Adrenal gland (tissue), 5 donors: ENCODE data around the gene ETFBKMT.

Experiments
- POLR2A ChIP-seq, 2 donors: fragments of 450-650 bp; IDR thresholded peaks; one replicate each; pipeline ENCODE4 v1.6.1; 2017; ENCODE audit warnings: antibody characterized with exemption in 2 of 2, mild to moderate bottlenecking in 2 of 2, moderate library complexity in 1 of 2
- TF ChIP-seq, protein P1 (sequence below), 6 experiments: fragments of 450-650 bp in 4 of 6; fragments of 200-600 bp in 2 of 6; sonication (generic) in 1 of 6; IDR thresholded peaks; 1 replicate in 5 of 6; 2 replicates in 1 of 6; pipeline versions ENCODE4 v1.5.1 to v1.8.0; 2016 to 2021; ENCODE audit warnings: antibody characterized with exemption in 6 of 6, mild to moderate bottlenecking in 2 of 6, moderate library complexity in 1 of 6
- donor health status: DM: no; HTN: no; CAD: no.

DNA sequence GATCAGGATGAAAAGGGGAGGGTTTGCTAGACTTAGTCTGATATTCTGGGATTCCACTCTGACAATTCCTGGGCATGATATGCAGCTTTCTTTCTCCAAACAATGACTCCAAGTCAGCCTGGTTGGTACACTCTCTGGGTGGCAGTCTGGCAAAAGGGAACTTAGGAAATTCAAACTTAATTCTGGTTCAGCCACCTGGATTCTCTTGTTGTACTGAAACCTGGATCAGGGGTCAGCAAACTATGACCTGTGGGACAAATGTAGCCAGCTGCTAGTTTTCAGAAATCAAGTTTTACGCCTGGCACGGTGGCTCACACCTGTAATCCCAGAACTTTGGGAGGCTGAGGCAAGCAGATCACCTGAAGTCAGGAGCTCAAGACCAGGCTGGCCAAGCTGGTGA is 63.1 kb downstream of the ETFBKMT start:
- no peak for TF ChIP-seq POLR2A (IDR thresholded peaks at IDR 0.05)
- TF ChIP-seq, protein P1, sequence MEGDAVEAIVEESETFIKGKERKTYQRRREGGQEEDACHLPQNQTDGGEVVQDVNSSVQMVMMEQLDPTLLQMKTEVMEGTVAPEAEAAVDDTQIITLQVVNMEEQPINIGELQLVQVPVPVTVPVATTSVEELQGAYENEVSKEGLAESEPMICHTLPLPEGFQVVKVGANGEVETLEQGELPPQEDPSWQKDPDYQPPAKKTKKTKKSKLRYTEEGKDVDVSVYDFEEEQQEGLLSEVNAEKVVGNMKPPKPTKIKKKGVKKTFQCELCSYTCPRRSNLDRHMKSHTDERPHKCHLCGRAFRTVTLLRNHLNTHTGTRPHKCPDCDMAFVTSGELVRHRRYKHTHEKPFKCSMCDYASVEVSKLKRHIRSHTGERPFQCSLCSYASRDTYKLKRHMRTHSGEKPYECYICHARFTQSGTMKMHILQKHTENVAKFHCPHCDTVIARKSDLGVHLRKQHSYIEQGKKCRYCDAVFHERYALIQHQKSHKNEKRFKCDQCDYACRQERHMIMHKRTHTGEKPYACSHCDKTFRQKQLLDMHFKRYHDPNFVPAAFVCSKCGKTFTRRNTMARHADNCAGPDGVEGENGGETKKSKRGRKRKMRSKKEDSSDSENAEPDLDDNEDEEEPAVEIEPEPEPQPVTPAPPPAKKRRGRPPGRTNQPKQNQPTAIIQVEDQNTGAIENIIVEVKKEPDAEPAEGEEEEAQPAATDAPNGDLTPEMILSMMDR (IDR thresholded peaks at IDR 0.05) = no peak
